HG03521 (cell line): Measurements from ENCODE around the gene GSG1.
"Not testable (repeated sequence)": the region's sequence is repeated elsewhere in the genome, so short reads cannot be mapped to it uniquely, and the experiment has no call there.

Source experiments
- ATAC-seq: cut with Tn5 transposase; IDR thresholded peaks from one replicate; pipeline ENCODE4 v1.9.1; 2021; ENCODE audit warnings: mild to moderate bottlenecking, moderate library complexity; ENCODE audit not compliant: unreplicated experiment

The GSG1 gene

DNA sequence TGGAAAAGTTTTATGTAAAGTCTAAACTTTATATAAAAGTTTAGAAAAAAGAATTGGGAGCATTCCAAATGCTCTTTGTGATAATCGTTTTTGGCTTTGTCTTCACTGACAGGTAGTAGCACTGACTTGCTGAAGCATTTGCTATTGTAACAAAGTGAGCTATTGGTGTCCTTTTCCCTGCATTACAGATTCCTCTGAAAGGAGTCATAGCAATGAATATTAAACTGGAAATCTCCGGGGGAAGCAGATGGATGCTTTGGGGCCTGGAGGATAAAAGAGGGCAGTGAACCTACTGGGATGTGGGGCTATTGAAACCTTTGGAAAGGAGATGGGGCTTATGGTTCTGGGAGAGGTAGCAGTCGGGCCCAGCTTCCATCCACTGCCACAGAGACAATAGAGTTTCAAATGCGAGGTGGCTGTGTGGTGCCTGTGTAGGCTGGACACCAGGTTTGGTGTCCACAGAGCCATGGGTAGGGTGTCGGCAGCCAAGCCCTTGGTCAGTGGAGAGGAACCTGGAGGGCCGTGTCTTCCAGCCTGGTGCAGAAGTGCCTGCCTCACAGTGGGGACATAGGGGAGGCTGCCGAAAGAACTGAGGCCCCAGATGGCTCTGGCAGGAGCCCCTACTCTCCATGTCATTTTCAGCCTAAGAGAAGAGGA, 10.1 kb downstream of the GSG1 start:
- no peak for ATAC-seq

GRCh38 chr12:13091832-13092231, 11.6 kb downstream of the GSG1 start:
- ATAC-seq: no peak

DNA sequence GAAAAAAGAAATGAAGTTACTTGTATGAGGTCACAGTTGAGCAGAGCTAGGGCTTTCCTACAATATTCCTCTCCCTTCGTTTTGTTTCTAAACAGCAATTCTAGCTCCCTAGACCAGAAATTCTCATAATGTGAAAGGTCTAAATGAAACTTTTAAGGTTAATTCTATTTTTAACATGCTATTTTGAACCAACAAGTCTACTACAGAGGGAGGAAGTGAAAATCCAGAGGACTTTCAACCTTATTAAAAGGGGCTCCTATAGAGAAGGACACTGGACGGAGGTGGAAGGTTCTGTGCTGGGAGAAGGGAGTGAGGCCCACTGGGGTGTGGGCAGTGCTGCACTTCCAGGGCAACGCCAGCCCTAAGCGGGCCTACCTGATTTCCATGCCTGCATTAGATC, 13.4 kb downstream of the GSG1 start:
- ATAC-seq: no peak

- ATAC-seq: no peak
Observed at GRCh38 chr12:13088496-13088895, 15.0 kb downstream of the GSG1 start.

DNA sequence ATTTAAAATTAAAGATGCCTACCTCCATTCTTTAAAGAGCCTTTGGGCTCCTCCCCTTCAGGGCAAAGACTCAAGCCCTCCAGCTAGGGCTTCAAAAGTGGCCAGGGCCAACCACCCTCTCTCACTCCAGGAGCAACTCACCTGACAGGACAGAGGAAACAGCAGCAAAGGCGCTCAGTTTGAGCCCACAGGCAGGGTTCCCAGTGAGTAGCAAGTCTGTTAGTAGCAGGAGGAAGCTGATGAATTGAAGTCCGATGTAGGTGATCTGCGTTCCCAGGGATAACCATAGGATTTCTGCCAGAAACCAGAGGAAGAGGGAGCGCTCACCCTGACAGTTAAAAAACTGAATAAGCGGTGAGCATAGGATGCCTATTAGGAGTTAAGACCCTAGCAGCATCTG, 15.7 kb downstream of the GSG1 start:
- ATAC-seq: no peak

- ATAC-seq: no peak
Observed at GRCh38 chr12:13085968-13086686, 17.3 kb downstream of the GSG1 start.

DNA sequence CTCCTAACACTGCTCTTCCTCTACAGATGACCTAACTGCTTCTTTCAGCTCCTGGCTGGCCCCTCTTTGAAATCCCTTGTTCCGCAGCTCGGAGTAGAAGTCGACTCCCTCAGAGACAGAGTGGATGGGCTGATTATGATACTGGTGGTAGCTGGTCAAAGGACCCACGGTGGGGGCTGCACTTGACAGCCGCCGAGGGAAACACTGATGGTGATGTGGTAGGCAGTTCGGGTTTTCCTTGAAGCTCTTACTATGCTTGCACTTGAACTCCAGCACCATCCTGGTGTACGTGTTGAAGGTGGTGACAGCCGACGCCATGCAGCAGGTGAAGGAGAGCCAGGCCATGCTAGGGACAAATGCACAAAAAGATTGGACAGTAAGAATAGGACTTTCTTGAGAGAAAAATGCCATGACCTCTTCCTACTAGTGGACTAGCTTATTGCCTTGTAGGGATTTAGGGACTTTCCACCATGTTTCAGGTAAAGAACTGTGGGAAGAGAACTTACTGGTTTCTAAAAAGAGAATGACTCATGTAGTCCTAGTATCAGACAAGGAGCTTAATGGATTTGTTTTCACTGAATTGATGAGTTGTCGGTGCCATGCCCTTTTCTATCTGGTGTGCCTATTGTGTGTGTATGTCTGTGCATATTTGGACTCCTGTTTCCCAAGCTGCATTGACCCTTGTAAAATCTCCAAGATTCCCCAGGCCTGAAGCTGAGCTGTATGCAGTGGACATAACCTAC, 18.4 kb downstream of the GSG1 start:
- no peak for ATAC-seq

DNA sequence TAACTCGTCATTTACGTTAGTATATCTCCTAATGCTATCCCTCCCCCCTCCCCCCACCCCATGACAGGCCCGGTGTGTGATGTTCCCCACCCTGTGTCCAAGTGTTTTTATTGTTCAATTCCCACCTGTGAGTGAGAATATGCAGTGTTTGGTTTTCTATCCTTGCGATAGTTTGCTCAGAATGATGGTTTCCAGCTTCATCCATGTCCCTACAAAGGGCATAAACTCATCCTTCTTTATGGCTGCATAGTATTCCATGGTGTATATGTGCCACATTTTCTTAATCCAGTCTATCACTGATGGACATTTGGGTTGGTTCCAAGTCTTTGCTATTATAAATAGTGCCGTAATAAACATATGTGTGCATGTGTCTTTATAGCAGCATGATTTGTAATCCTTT, 19.8 kb downstream of the GSG1 start:
- ATAC-seq: not testable (repeated sequence)

DNA sequence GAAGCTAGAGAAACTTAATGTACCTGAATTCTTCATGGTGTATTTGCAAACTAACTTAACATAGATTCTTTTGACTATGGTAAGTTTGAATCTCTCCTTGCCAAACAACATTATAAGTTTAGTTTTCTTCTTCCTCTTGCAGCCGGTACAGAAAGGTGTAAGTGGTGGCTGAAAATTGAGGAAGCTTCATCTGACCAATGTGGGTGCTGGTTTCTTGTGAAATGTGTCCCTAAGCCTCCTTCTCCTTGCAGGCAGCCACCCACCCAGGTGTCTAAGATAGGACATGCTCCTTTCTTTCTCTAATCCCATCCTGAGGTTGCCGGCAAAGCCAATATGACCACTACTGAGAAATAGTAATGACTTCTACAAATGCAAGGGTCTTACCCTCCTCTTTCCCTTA, 20.6 kb downstream of the GSG1 start:
- ATAC-seq: no peak

DNA sequence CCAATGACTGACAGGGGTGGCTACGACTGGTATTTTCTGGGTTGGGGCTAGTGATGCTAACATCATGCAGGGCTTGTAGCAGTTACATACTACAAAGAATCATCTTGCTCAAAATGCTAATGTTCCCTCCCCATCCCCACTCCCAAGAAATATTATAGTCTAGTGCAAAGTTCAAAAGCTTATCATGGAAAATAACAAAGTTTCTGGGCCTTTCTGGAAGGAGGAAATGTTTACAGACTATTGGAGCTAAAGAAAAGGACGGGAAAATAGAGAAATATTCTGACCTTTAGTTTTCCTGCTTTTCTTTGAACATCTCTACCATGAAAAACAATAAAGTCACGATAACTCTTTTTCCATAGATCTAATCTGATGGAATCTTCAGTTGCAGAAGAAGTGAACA, 23.2 kb downstream of the GSG1 start:
- no peak for ATAC-seq

- ATAC-seq: no peak
Observed at GRCh38 chr12:13079440-13079906, 24.0 kb downstream of the GSG1 start.

DNA sequence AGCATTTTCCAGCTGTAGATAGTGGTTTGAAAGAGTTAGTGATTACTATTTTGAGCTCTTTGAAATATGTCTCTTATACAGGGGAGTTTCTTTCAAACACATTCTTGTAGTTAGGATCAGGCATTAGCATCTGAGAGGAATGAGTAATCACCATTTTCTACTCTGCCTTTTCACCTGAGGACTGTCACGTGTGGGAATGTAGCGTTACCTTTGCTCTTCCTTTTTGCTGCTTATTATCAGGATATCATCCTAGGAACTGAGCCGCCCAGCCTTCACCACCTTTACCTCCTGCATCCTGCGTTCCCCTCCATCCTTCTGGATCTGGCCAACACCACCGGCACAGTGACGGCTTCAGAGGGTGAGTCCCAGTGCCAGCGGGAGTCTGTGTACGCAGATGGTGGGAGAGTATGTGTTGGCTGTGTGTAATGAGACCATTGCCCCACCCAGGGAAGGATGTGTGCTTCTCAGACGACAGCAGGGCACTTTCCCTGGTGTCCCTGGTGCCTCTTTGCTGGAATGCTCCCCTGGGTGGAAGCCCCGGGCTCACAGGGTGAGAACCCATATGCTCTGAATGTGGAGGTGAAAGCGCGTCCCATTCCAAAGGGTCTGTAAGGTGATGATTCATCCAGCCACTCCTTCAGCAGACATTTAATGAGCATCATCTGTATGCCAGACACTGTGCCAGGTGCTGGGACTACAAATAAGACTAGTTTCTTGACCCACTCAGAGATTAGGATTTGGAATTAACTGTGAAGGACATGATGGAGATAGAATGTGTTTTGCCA, 27.5 kb downstream of the GSG1 start:
- ATAC-seq: no peak

DNA sequence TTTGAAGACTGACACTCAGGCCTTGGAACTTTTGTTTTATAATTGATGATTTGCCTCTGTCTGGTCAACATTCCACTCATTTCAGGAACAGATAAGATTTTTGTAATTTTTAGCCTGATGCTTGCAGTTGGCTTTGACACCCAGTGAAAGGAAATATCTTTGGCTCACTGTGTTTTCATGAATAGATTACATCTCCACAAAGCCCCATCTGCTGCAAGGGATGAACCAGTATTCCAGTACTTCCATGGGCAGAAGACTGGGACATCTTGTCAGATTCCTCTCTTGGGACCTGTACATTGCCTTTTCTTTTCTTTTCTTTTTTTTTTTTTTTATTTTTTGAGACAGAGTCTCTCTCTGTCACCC, 28.4 kb downstream of the GSG1 start:
- ATAC-seq: no peak

- no peak for ATAC-seq
Observed at GRCh38 chr12:13074396-13075117, 28.9 kb downstream of the GSG1 start.

DNA sequence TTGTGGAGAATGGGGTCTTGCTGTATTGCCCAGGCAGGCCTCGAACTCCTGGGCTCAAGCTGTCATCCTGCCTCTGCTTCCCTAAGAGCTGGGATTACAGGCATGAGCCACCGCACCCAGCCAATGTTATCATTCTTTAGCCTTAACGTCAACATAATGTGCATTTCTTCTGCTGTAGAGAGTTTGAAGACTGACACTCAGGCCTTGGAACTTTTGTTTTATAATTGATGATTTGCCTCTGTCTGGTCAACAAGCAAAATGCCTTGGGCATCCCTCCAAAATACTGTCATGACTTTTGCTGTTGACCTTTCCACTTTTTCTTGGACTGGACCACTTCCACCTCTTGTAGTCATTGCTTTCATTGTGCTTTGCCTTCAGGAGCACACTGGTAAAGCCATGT, 30.3 kb downstream of the GSG1 start:
- ATAC-seq: no peak

- no peak for ATAC-seq
Observed at GRCh38 chr12:13071305-13072280, 31.9 kb downstream of the GSG1 start.

DNA sequence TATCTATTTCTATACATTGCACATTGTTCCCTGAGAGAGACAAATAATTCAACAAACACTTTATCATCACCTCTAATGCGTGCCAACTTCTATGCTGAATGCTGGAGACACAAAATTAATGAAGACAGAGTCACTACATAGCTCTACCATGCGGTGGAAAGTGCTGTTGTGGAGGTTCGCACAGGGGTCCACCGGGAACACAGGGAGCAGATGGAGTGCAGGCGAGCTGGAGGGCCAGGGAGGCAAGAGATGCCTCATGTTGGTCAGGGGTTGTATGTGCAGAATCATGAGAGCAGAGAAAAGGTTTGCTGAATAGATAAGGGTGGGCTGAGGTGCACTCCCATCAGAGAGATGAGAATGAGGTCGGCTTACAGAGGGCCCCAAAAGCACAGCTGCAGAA, 34.1 kb downstream of the GSG1 start:
- ATAC-seq: no peak

DNA sequence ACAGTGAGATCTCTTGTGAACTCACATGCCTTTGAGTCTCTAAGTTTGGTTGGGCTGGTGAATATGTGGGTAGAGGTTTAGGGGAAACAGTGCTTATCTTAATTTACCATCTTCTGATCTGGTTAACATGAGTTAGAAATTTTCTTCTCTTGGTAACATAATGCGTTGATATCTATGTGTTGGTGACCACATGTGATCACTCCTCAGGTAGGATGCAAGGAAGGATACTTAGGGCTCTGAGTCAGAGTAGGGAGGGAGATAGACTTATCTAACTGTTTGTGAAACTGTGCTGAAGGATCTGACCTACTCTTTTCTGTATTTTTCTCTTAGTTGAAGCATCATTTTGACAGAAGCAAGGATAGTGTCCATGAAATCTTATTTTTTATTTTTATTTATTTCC, 36.1 kb downstream of the GSG1 start:
- ATAC-seq: no peak

GRCh38 chr12:13066459-13066858, 37.0 kb downstream of the GSG1 start:
- no peak for ATAC-seq
